Raji (cell line): Measurements from ENCODE around the gene RFNG.
A peak's percentile ranks its signal among the peaks of the same experiment; 100 is the strongest.

ENCODE experiments used
- POLR2A ChIP-seq: IDR thresholded peaks from 2 replicates; pipeline ENCODE4 v1.6.1; 2011; ENCODE audit warnings: low read depth, low read length, control low read depth; ENCODE audit not compliant: insufficient read depth

RFNG gene

GRCh38 chr17:82033359-82034085 is 18.1 kb downstream of the RFNG start:
- no peak for TF ChIP-seq POLR2A

GRCh38 chr17:82031885-82032627 is 19.6 kb downstream of the RFNG start:
- TF ChIP-seq POLR2A, result no peak

GRCh38 chr17:82031303-82031884 is 20.2 kb downstream of the RFNG start, which contains the start of gene RAC3:
TSS of gene RAC3 (plus strand) at chr17:82031678. CDS start at chr17:82031762, 84 bp downstream.
- TF ChIP-seq POLR2A, result no peak

GRCh38 chr17:82030470-82031302 is 20.9 kb downstream of the RFNG start:
- no peak for TF ChIP-seq POLR2A

GRCh38 chr17:82029990-82030469 is 21.6 kb downstream of the RFNG start:
- TF ChIP-seq POLR2A, result no peak

GRCh38 chr17:82029391-82029790 is 22.2 kb downstream of the RFNG start:
- no peak for TF ChIP-seq POLR2A

- no peak for TF ChIP-seq POLR2A
These were observed 22.6 kb downstream of the RFNG start for GRCh38 chr17:82028966-82029365.

GRCh38 chr17:82028246-82028645 is 23.4 kb downstream of the RFNG start:
- no peak for TF ChIP-seq POLR2A

GRCh38 chr17:82025401-82026107 is 26.1 kb downstream of the RFNG start:
- TF ChIP-seq POLR2A, result no peak

- TF ChIP-seq POLR2A, result no peak
These were observed 26.8 kb downstream of the RFNG start for GRCh38 chr17:82024859-82025258.

- peak; percentile 43 for TF ChIP-seq POLR2A
These were observed 28.0 kb downstream of the RFNG start for GRCh38 chr17:82023447-82024241.

- peak; percentile 12; the same call in 1 of the 2 replicates for TF ChIP-seq POLR2A
These were observed 28.6 kb downstream of the RFNG start, which contains the start of gene LRRC45 for GRCh38 chr17:82022981-82023446. TSS of gene LRRC45 (plus strand) at chr17:82023305. CDS start at chr17:82023644, 339 bp downstream.

- TF ChIP-seq POLR2A, result peak; percentile 81
These were observed 29.2 kb downstream of the RFNG start, which contains the start of gene CENPX for GRCh38 chr17:82022310-82022980. TSS of gene CENPX (minus strand) at chr17:82022878. CDS start at chr17:82022861, 17 bp downstream.
